ENCODE results near the gene ALB.

ALB gene

GRCh38 chr4:73452953-73453700, 49.0 kb downstream of the ALB start:
- DNase-seq: no peak

DNA sequence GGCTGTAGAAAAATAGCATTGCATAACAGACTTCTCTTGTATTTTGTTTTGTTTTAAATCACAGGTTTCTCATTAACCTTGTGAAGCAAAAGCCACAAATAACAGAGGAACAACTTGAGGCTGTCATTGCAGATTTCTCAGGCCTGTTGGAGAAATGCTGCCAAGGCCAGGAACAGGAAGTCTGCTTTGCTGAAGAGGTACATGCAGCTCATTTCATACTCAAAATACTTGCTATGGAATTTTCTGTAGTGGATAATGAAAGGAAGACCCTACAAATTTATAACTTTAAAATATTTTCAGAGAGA, 49.6 kb downstream of the ALB start:
- DNase-seq: no peak

- DNase-seq: no peak
Observed at GRCh38 chr4:73454920-73455319, 50.8 kb downstream of the ALB start.

DNA sequence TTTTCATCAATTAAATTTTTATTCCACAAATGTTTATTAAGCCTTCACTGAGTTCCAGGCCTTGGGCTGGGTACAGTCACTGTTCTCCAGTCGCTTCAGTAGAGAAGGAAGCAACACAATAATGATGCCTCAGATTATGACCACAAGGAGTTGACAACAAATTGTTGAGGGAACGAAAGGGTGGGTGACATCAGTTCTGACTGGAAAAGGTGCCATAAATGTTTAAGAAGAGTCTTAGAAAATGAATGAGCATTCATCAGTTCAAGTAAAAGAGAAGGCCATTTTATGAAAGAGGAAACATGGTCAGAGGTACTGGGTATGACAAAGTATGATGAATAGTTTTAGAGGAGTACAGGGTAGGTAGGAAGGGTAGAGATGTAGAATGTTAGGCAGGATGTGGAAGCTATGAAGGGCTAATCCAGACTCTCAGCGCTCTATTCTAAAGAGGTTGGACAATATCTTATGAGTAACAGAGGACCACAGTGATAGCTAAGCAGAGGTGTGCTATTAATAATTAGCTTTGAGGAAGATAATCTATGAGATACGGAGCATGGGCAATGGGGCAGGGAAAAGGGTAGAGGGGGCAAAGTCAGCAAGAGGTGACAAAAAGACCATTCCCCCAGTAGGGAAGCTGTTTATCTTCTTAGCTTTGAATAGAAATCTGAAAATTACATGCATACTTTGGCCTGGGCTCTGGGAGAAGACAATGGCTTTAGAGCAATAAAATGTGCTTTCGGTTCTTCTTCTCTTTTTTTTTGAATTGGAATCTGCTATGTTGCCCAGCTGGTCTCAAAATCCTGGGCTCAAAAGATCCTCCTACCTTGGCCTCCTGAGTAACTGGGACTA, 52.3 kb downstream of the ALB start:
- DNase-seq: no peak

- DNase-seq: no peak
Observed at GRCh38 chr4:73458184-73459047, 54.3 kb downstream of the ALB start.

- DNase-seq: no peak
Observed at GRCh38 chr4:73459048-73459421, 54.9 kb downstream of the ALB start.

DNA sequence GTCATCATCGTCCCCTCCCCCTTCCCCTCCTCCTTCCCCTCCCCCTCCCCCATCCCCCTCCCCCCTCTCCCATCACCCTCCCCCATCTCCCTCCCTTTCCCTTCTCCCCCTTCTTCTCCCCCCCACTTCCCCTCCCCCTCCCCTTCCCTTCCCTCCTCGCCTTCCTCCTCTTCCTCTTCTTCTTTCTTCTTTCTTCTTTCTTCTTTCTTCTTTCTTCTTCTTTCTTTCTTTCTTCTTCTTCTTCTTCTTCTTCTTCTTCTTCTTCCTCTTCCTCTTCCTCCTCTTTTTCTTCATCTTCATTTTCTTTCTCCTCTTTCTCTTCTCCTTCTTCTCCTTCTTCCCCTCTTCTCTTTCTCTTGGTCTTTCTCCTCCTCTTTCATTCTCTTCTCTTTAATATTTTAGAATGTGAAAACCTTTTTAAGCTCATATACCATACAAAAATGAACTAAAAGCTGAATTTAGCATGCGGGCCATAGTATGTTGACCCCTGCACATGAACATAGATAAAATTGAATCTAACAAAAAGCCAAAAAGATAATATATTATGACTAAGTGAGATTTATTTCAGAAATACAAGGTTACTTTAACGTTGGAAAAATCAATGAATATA, 56.9 kb downstream of the ALB start:
- DNase-seq: no peak

- DNase-seq: no peak
Observed at GRCh38 chr4:73468170-73468569, 64.1 kb downstream of the ALB start.

GRCh38 chr4:73470728-73471127, 66.6 kb downstream of the ALB start:
- DNase-seq: no peak
